ENCODE results near the gene CEACAM8. TPM values are rescaled to one million over a fixed set of nuclear protein-coding genes. Genes with fewer than 3 reads are reported as not detected.

The CEACAM8 gene
- total and polyA plus RNA-seq, 2 donors (not counting 3 experiments of a cell fraction or from before 2014, with no cell fraction given): not detected

- dilution Hi-C loops (cut with MboI; ENCODE audit: extremely low pct_ligation_motif_present, low sequenced_read_pairs) (no loop called here), intact Hi-C loops (cut with micrococcal nuclease) (no loop called here)
- no peaks in the 10 kb centered on the region for H3K36me3 ChIP-seq (ENCODE audit: control insufficient read depth in 2 of 2, extremely low read depth in 1 of 2, insufficient read depth in 2 of 2, low read length in 2 of 2)
- FAIRE-seq: no peak
- no peaks in the 10 kb centered on the region for H3K27me3 ChIP-seq (ENCODE audit: control insufficient read depth in 2 of 2, insufficient read depth in 2 of 2, low read length in 2 of 2)
- no TSS peak for BruUV-seq (replicated peaks)
- H3K27ac ChIP-seq (ENCODE audit: insufficient read depth, low read depth, low read length): no peak overlapping the region
- H3K9me3 ChIP-seq (replicated peaks; ENCODE audit: control insufficient read depth, insufficient read depth, low read length): no peaks in the 10 kb centered on the region
- ChIA-PET POLR2A (no interaction called here), CTCF (no interaction called here)
- H3K9ac ChIP-seq (replicated peaks; ENCODE audit: extremely low read depth, insufficient read depth, low read length): no peak overlapping the region
- no peak for TF ChIP-seq FOS (IDR thresholded peaks at IDR 0.05; ENCODE audit: borderline replicate concordance, insufficient read depth, low read length)
- no peak for TF ChIP-seq POLR2AphosphoS5 (IDR thresholded peaks at IDR 0.05; ENCODE audit: insufficient read depth, low read depth, low read length)
- no peak for TF ChIP-seq CTCF (IDR thresholded peaks at IDR 0.05; ENCODE audit: extremely low read depth in 1 of 2, insufficient read depth in 1 of 2, low read depth in 1 of 2, low read length in 2 of 2)
- no peak for TF ChIP-seq GATA2 (IDR thresholded peaks at IDR 0.05; ENCODE audit: insufficient read depth, insufficient read length, low read depth, low read length)
- no peak for TF ChIP-seq MYC (IDR thresholded peaks at IDR 0.05; ENCODE audit: low read depth, low read length)
- no peak for TF ChIP-seq EZH2 (IDR thresholded peaks at IDR 0.05; ENCODE audit: borderline replicate concordance, low read depth, low read length, severe bottlenecking)
- no peak for TF ChIP-seq POLR2A (IDR thresholded peaks at IDR 0.05; ENCODE audit: low read depth, low read length)
- TF ChIP-seq MAX (IDR thresholded peaks at IDR 0.05; ENCODE audit: insufficient read depth, insufficient read length): no peak
- no peak for TF ChIP-seq JUN (IDR thresholded peaks at IDR 0.05; ENCODE audit: borderline replicate concordance, insufficient read depth, insufficient read length, low read depth)
- H2AFZ ChIP-seq (ENCODE audit: low read depth, low read length): no peak overlapping the region
- no peaks in the 10 kb centered on the region for H3K4me1 ChIP-seq (ENCODE audit: control insufficient read depth, extremely low read depth, insufficient read depth, low read length)
- no peak overlapping the region for H3K4me3 ChIP-seq (replicated peaks in 1 of 3; ENCODE audit: insufficient read depth in 1 of 3, low read depth in 1 of 3, low read length in 3 of 3)
- H4K20me1 ChIP-seq (replicated peaks; ENCODE audit: control insufficient read depth, extremely low read depth, insufficient read depth, low read length): no peaks in the 10 kb centered on the region
- H3K79me2 ChIP-seq (ENCODE audit: control insufficient read depth, insufficient read depth, low read length): no peaks in the 10 kb centered on the region
- no peaks in the 10 kb centered on the region for H3K9me1 ChIP-seq (replicated peaks; ENCODE audit: control insufficient read depth, extremely low read depth, insufficient read depth, low read length)
- DNase-seq (ENCODE audit: low read depth, low spot score): no peak
- H3K4me2 ChIP-seq (ENCODE audit: insufficient read depth, low read length): no peak overlapping the region
Measured at GRCh38 chr19:42576241-42576640, 18.5 kb downstream of the CEACAM8 start.

Data from endothelial cell of umbilical vein (primary cell).